Measurements from ENCODE around the gene KCNH2.

- TF ChIP-seq, protein P1, sequence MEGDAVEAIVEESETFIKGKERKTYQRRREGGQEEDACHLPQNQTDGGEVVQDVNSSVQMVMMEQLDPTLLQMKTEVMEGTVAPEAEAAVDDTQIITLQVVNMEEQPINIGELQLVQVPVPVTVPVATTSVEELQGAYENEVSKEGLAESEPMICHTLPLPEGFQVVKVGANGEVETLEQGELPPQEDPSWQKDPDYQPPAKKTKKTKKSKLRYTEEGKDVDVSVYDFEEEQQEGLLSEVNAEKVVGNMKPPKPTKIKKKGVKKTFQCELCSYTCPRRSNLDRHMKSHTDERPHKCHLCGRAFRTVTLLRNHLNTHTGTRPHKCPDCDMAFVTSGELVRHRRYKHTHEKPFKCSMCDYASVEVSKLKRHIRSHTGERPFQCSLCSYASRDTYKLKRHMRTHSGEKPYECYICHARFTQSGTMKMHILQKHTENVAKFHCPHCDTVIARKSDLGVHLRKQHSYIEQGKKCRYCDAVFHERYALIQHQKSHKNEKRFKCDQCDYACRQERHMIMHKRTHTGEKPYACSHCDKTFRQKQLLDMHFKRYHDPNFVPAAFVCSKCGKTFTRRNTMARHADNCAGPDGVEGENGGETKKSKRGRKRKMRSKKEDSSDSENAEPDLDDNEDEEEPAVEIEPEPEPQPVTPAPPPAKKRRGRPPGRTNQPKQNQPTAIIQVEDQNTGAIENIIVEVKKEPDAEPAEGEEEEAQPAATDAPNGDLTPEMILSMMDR (IDR thresholded peaks at IDR 0.05) = no peak
- TF ChIP-seq POLR2A (IDR thresholded peaks at IDR 0.05) = no peak
Observed at GRCh38 chr7:150902078-150903033, 75.8 kb downstream of the KCNH2 start.
